GM19193 (cell line): Measurements from ENCODE around the gene AURKAIP1.
A peak's percentile ranks its signal among the peaks of the same experiment; 100 is the strongest.

ENCODE experiments used
- POLR2A ChIP-seq: IDR thresholded peaks from 4 replicates; pipeline ENCODE4 v1.6.1; 2011; ENCODE audit not compliant: insufficient read depth, insufficient read length; ENCODE audit errors: extremely low read depth

The AURKAIP1 gene

DNA sequence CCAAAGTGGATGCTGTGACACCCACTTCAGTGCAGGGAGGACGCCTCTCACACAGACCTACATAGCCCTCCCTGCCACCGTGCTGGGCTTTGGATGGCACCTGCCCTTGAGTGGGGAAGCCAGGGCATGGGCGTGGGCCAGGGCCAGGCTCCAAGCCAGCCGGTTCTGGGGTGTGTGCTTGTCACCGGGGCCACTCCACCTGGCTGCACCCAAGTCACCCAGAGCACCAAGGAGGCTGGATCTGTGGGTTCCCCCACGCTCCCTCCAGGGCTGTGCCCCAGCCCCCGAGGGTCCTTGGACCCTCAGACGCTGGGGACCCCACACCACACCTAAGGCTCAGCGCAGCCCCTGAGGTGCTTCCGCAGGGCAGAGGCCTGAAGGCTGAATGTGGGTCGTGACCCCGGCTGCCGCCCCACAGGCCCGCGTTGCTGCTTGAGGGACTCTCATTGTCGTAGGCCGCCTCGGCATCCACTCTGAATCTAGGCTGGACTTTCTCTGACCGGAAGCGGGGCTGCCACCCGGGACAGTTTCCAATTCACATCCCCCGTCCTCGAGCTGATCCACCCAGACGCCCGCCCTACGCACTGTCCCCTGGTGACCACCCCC, 18.1 kb downstream of the AURKAIP1 start:
- TF ChIP-seq POLR2A: no peak

- TF ChIP-seq POLR2A: no peak
These were observed 18.7 kb downstream of the AURKAIP1 start for GRCh38 chr1:1356166-1356795.

DNA sequence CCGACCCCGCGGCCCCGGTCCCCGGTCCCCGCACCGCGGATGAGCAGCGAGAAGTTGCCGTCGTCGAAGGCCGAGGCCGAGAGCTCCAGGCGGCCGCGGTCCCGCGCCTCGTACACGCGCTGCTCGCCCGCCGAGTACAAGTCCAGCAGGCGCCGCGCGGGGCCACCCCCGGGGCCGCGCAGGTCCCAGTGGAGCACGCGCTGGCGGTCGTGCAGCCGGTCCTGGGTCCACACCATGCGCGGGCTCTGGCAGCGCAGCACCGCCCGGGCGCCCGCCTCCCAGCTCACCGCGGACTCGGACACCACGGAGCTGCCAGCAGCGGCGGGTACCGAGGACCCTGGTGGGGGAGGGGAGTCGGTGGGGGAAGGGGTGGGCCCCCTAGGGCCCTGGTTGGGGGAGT, 19.6 kb downstream of the AURKAIP1 start:
- no peak for TF ChIP-seq POLR2A

DNA sequence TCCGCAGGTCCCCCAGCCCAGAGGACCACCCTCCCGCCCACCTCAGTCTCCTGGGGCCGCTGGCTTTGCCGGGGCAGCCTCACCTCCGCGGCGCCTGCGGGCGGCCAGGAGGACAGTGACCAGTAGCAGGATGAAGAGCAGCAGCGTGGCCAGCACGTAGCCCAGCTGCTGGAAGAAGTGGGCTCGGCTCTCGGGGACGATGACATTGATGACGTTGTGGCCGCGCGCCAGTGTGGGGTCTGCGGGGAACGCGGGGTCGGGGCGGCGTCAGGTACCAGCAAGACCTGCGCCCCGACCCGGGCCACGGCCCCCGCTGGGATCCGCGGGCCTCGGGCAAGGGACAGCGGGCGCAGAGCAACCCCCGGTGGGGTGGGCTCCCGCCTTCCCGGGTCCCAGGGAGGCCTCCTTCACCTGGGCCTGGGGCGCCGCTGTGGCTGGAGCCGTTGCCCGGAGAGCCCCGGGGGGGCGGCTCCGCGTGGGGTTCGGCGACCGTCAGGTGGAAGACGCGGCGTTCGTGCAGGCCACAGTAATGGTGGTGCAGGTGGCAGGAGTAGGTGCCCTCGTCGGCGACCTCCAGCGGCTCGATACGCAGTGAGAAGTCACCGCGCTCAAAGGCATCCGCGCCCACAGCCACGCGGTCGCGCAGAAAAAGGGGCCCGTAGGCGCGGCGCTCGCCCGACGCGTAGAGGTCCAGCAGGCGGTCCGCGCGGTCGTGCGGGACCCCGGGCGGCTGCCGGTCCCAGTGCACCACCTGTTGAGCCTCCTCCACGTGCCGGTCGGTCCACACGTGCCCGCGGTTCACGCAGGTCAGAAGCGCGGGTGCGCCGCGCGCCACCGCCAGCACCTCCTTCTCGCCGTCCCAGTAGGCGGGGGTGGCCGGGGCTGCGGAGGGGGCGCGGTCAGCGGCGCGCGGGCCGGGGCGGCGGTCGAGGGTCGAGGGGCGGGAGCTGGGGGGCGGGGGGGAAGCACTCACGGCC, 20.4 kb downstream of the AURKAIP1 start:
- TF ChIP-seq POLR2A: no peak

GRCh38 chr1:1353389-1354151, 21.4 kb downstream of the AURKAIP1 start:
- TF ChIP-seq POLR2A: no peak

- no peak for TF ChIP-seq POLR2A
These were observed 22.1 kb downstream of the AURKAIP1 start for GRCh38 chr1:1352786-1353388.

- TF ChIP-seq POLR2A: no peak
These were observed 23.2 kb downstream of the AURKAIP1 start for GRCh38 chr1:1351511-1352427.

DNA sequence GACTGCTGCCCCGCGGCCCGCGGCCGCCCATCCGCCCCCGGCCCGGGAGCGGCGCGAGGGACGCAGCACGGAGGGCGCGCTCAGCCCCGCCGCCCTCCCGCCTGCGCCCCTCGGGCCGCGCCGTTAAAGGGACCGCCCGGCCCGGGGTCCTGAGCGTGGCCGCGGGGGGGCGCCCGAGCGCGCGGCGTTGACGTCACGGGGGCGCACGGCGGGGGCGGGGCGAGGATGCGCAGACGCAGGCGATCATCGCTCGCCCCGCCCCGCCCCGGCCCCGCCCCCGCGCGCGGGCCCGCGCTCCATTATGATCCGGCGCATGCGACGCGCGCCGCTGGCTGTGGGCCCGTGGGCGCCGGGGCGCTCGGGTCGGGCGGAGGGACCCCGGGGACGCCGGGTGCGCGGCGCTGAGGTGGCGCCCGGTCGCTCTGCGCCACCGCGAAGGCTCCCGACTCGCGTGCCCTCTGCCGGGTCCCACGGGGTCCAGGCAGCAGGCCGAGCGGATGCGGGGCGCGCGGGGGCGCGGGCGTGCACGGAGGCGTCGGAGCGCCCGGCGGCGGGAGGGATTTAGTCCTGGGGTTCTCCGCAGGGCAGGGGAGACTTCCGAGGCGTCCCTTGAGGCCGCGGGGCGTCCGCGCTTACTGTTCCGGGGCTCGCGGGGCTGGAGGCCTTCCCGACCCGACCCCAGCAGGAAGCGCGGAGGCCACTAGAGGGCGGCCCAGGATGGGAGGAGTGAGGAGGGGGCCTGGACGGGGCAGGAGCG, 25.6 kb downstream of the AURKAIP1 start, which contains the start of gene DVL1:
Gene DVL1, minus strand, starts transcription at position 163 of the 757 bp plus-strand sequence. CDS start 353 bp downstream, outside the sequence.
- peak; percentile 70 for TF ChIP-seq POLR2A

GRCh38 chr1:1348420-1349255, 26.4 kb downstream of the AURKAIP1 start:
- TF ChIP-seq POLR2A: no peak

GRCh38 chr1:1347663-1348419, 27.2 kb downstream of the AURKAIP1 start:
- no peak for TF ChIP-seq POLR2A

GRCh38 chr1:1347026-1347595, 27.9 kb downstream of the AURKAIP1 start:
- no peak for TF ChIP-seq POLR2A

GRCh38 chr1:1346501-1346890, 28.5 kb downstream of the AURKAIP1 start:
- no peak for TF ChIP-seq POLR2A
